Prostate gland (tissue), 2 donors: ENCODE results near the gene TNS4.

Experiments used
- CTCF ChIP-seq, 4 experiments: fragments of 200-600 bp in 2 of 4; fragments of 450-650 bp in 2 of 4; sonication (generic) in 2 of 4; IDR thresholded peaks; 1 replicate in 3 of 4; 2 replicates in 1 of 4; pipeline ENCODE4 v1.5.1; 2016 to 2019; ENCODE audit warnings: antibody characterized with exemption in 4 of 4, mild to moderate bottlenecking in 2 of 4, moderate library complexity in 2 of 4
- POLR2A ChIP-seq: fragments of 450-650 bp; IDR thresholded peaks from one replicate; pipeline ENCODE4 v1.6.1; 2016; ENCODE audit warnings: antibody characterized with exemption, mild to moderate bottlenecking
- POLR2AphosphoS5 ChIP-seq: sonication (generic); formaldehyde crosslinking; IDR thresholded peaks from one replicate; pipeline ENCODE4 v1.6.1; 2017; ENCODE audit warnings: antibody characterized with exemption

GRCh38 chr17:40447806-40448205 lies 53.6 kb downstream of the TNS4 start:
- TF ChIP-seq CTCF (IDR thresholded peaks at IDR 0.05) (no peak), POLR2A (no peak), POLR2AphosphoS5 (no peak)
